ENCODE results near the gene ARCN1.

The ARCN1 gene

DNA sequence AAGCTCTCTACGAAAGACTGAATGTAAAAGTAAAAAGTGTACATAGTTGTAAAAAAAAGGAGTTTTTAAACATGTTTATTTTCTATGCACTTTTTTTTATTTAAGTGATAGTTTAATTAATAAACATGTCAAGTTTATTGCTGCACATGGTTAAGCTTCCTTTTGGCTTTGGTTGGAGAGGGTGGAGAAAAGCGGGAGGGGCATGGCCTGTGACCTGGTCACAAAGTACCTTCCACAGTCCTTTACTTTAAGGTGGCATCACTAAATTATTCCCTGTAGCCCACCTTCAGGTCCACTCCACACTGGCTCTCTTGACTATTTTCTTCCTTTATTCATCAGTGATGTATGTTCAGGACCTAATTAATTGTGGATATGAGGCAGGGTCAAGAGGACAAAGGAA, 45.5 kb upstream of the ARCN1 start:
- peaks cover 28 to 68% of the 10 kb centered on the region in 2 donors for H3K36me3 ChIP-seq (replicated peaks in 1 of 2; ENCODE audit: control insufficient read depth in 2 of 2, insufficient read depth in 2 of 2, low read length in 2 of 2)
- H2AFZ ChIP-seq (ENCODE audit: low read length) = no peak overlapping the region
- H2BK120ac ChIP-seq (ENCODE audit: low read depth, low read length) = no peak overlapping the region
- no peak overlapping the region for H3K4me2 ChIP-seq (ENCODE audit: insufficient read depth, low read length, poor library complexity, severe bottlenecking)
- H3K9me3 ChIP-seq (replicated peaks in 1 of 2; ENCODE audit: control insufficient read depth in 2 of 2, insufficient read depth in 1 of 2, low read depth in 1 of 2, low read length in 2 of 2) = peaks cover 0 to 1% of the 10 kb centered on the region in 2 donors
- H2AK5ac ChIP-seq (ENCODE audit: low read depth, low read length) = no peak overlapping the region
- no peak overlapping the region for H3K23ac ChIP-seq (ENCODE audit: low read depth, low read length, poor library complexity)
- no peak overlapping the region for H4K91ac ChIP-seq (ENCODE audit: low read depth, low read length, poor library complexity)
- H3K4ac ChIP-seq (ENCODE audit: low read length) = no peak overlapping the region
- no peak for DNase-seq (ENCODE audit: low spot score)
- no peak overlapping the region for H2BK12ac ChIP-seq (ENCODE audit: low read length)
- no peaks in the 10 kb centered on the region for H3K79me1 ChIP-seq (ENCODE audit: low read depth, low read length)
- no peak overlapping the region for H3K14ac ChIP-seq (ENCODE audit: low read length)
- H2BK15ac ChIP-seq (ENCODE audit: low read length) = no peak overlapping the region
- H3K27me3 ChIP-seq (ENCODE audit: control insufficient read depth in 3 of 3, insufficient read depth in 3 of 3, low read depth in 1 of 3, low read length in 3 of 3) = no peaks in the 10 kb centered on the region
- no CpG with 5 or more reads among the region's 2 CpGs for WGBS, 2 donors (ENCODE audit: extremely low coverage in 2 of 2, insufficient read length in 2 of 2, insufficient replicate concordance in 1 of 2)
- no peak overlapping the region for H2BK5ac ChIP-seq (ENCODE audit: low read length)
- no peak overlapping the region for H3K4me3 ChIP-seq (ENCODE audit: low read length in 2 of 2)
- no peak overlapping the region for H3K9ac ChIP-seq (ENCODE audit: low read depth, low read length, poor library complexity)
- H3K27ac ChIP-seq (replicated peaks; ENCODE audit: low read length) = no peak overlapping the region
- peaks cover 10 to 12% of the 10 kb centered on the region in 2 donors for H3K4me1 ChIP-seq (ENCODE audit: control insufficient read depth in 2 of 2, insufficient read depth in 1 of 2, low read depth in 1 of 2, low read length in 2 of 2)
- H3K18ac ChIP-seq (ENCODE audit: low read length) = no peak overlapping the region
- no peak overlapping the region for H4K8ac ChIP-seq (ENCODE audit: low read depth, low read length)

- H2BK15ac ChIP-seq (ENCODE audit: low read length) = no peak within 1 kb of the TSS
- H3K4ac ChIP-seq (ENCODE audit: low read length) = no peak within 1 kb of the TSS
- H2BK5ac ChIP-seq (ENCODE audit: low read length) = no peak within 1 kb of the TSS
- DNase-seq (ENCODE audit: low spot score) = no peak
- peaks cover 0 to 1% of the 10 kb centered on the region in 2 donors for H3K9me3 ChIP-seq (replicated peaks in 1 of 2; ENCODE audit: control insufficient read depth in 2 of 2, insufficient read depth in 1 of 2, low read depth in 1 of 2, low read length in 2 of 2)
- H2BK12ac ChIP-seq (ENCODE audit: low read length) = no peak within 1 kb of the TSS
- no peak within 1 kb of the TSS for H2AFZ ChIP-seq (ENCODE audit: low read length)
- no peak within 1 kb of the TSS for H2AK5ac ChIP-seq (ENCODE audit: low read depth, low read length)
- no peaks in the 10 kb centered on the region for H3K27me3 ChIP-seq (ENCODE audit: control insufficient read depth in 3 of 3, insufficient read depth in 3 of 3, low read depth in 1 of 3, low read length in 3 of 3)
- no peak within 1 kb of the TSS for H2BK120ac ChIP-seq (ENCODE audit: low read depth, low read length)
- H4K91ac ChIP-seq (ENCODE audit: low read depth, low read length, poor library complexity) = no peak within 1 kb of the TSS
- no peak within 1 kb of the TSS for H3K27ac ChIP-seq (replicated peaks; ENCODE audit: low read length)
- no peak within 1 kb of the TSS for H3K14ac ChIP-seq (ENCODE audit: low read length)
- no peak within 1 kb of the TSS for H3K9ac ChIP-seq (ENCODE audit: low read depth, low read length, poor library complexity)
- no peak within 1 kb of the TSS for H3K18ac ChIP-seq (ENCODE audit: low read length)
- H3K4me3 ChIP-seq (ENCODE audit: low read length in 2 of 2) = no peak within 1 kb of the TSS
- H3K79me1 ChIP-seq (ENCODE audit: low read depth, low read length) = peaks cover 3% of the 10 kb centered on the region
- peaks cover 10 to 16% of the 10 kb centered on the region in 2 donors for H3K4me1 ChIP-seq (ENCODE audit: control insufficient read depth in 2 of 2, insufficient read depth in 1 of 2, low read depth in 1 of 2, low read length in 2 of 2)
- H3K36me3 ChIP-seq (replicated peaks in 1 of 2; ENCODE audit: control insufficient read depth in 2 of 2, insufficient read depth in 2 of 2, low read length in 2 of 2) = peaks cover 24 to 64% of the 10 kb centered on the region in 2 donors
- no peak within 1 kb of the TSS for H3K23ac ChIP-seq (ENCODE audit: low read depth, low read length, poor library complexity)
- WGBS, 2 donors (ENCODE audit: extremely low coverage in 2 of 2, insufficient read length in 2 of 2, insufficient replicate concordance in 1 of 2) = no CpG with 5 or more reads among the region's 3 CpGs
- H4K8ac ChIP-seq (ENCODE audit: low read depth, low read length) = no peak within 1 kb of the TSS
- H3K4me2 ChIP-seq (ENCODE audit: insufficient read depth, low read length, poor library complexity, severe bottlenecking) = no peak within 1 kb of the TSS
Measured at GRCh38 chr11:118527109-118527508, 45.1 kb upstream of the ARCN1 start, which contains the start of gene TTC36. Gene TTC36 (plus strand): TSS chr11:118527474. CDS start chr11:118527495, 21 bp downstream.

DNA sequence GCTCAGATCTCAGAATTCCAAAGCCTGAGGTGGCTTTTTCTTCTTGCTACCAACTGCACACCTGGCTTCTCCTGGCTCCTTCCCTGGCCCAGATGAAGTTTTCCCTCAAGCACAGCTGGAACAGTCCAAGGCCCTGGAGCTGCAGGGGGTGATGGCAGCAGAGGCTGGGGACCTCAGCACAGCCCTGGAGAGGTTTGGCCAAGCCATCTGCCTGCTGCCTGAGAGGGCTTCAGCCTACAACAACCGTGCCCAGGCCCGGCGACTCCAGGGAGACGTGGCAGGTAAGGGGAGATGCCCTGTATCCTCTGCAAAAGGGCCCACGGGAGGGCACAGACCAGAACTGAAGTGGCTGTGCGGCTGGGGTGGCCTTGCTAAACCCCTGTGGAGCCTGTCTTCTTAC, 43.7 kb upstream of the ARCN1 start:
- Histone ChIP-seq H3K36me3 (replicated peaks in 1 of 2; ENCODE audit: control insufficient read depth in 2 of 2, insufficient read depth in 2 of 2, low read length in 2 of 2) (peaks cover 16 to 53% of the 10 kb centered on the region in 2 donors), H4K8ac (ENCODE audit: low read depth, low read length) (no peak overlapping the region), H3K4me3 (ENCODE audit: low read length in 2 of 2) (no peak overlapping the region), H4K91ac (ENCODE audit: low read depth, low read length, poor library complexity) (no peak overlapping the region), H3K18ac (ENCODE audit: low read length) (no peak overlapping the region), H3K27me3 (ENCODE audit: control insufficient read depth in 3 of 3, insufficient read depth in 3 of 3, low read depth in 1 of 3, low read length in 3 of 3) (no peaks in the 10 kb centered on the region), H3K4me2 (ENCODE audit: insufficient read depth, low read length, poor library complexity, severe bottlenecking) (no peak overlapping the region), H2AK5ac (ENCODE audit: low read depth, low read length) (no peak overlapping the region), H2BK12ac (ENCODE audit: low read length) (no peak overlapping the region), H3K9ac (ENCODE audit: low read depth, low read length, poor library complexity) (no peak overlapping the region), H3K14ac (ENCODE audit: low read length) (no peak overlapping the region), H3K4me1 (ENCODE audit: control insufficient read depth in 2 of 2, insufficient read depth in 1 of 2, low read depth in 1 of 2, low read length in 2 of 2) (peaks cover 10 to 16% of the 10 kb centered on the region in 2 donors), H2BK5ac (ENCODE audit: low read length) (no peak overlapping the region), H3K23ac (ENCODE audit: low read depth, low read length, poor library complexity) (no peak overlapping the region), H3K4ac (ENCODE audit: low read length) (no peak overlapping the region), H2BK15ac (ENCODE audit: low read length) (no peak overlapping the region), H2AFZ (ENCODE audit: low read length) (no peak overlapping the region), H3K9me3 (replicated peaks in 1 of 2; ENCODE audit: control insufficient read depth in 2 of 2, insufficient read depth in 1 of 2, low read depth in 1 of 2, low read length in 2 of 2) (no peaks in the 10 kb centered on the region), H3K79me1 (ENCODE audit: low read depth, low read length) (peaks cover 4% of the 10 kb centered on the region), H2BK120ac (ENCODE audit: low read depth, low read length) (no peak overlapping the region), H3K27ac (replicated peaks; ENCODE audit: low read length) (no peak overlapping the region)
- no peak for DNase-seq (ENCODE audit: low spot score)
- no CpG with 5 or more reads among the region's 6 CpGs for WGBS, 2 donors (ENCODE audit: extremely low coverage in 2 of 2, insufficient read length in 2 of 2, insufficient replicate concordance in 1 of 2)

GRCh38 chr11:118529584-118530175, 42.5 kb upstream of the ARCN1 start:
- Histone ChIP-seq H3K9ac (ENCODE audit: low read depth, low read length, poor library complexity) (no peak overlapping the region), H3K4me1 (ENCODE audit: control insufficient read depth in 2 of 2, insufficient read depth in 1 of 2, low read depth in 1 of 2, low read length in 2 of 2) (peaks cover 10 to 16% of the 10 kb centered on the region in 2 donors), H3K79me1 (ENCODE audit: low read depth, low read length) (peaks cover 4% of the 10 kb centered on the region), H3K36me3 (replicated peaks in 1 of 2; ENCODE audit: control insufficient read depth in 2 of 2, insufficient read depth in 2 of 2, low read length in 2 of 2) (peaks cover 11 to 45% of the 10 kb centered on the region in 2 donors), H3K23ac (ENCODE audit: low read depth, low read length, poor library complexity) (no peak overlapping the region), H2BK120ac (ENCODE audit: low read depth, low read length) (no peak overlapping the region), H3K4me3 (ENCODE audit: low read length in 2 of 2) (peak overlapping the region in 1 of 2 donors; percentile 83), H2AK5ac (ENCODE audit: low read depth, low read length) (no peak overlapping the region), H3K14ac (ENCODE audit: low read length) (no peak overlapping the region), H2BK15ac (ENCODE audit: low read length) (no peak overlapping the region), H3K27me3 (ENCODE audit: control insufficient read depth in 3 of 3, insufficient read depth in 3 of 3, low read depth in 1 of 3, low read length in 3 of 3) (no peaks in the 10 kb centered on the region), H4K91ac (ENCODE audit: low read depth, low read length, poor library complexity) (no peak overlapping the region), H3K4ac (ENCODE audit: low read length) (no peak overlapping the region), H3K9me3 (replicated peaks in 1 of 2; ENCODE audit: control insufficient read depth in 2 of 2, insufficient read depth in 1 of 2, low read depth in 1 of 2, low read length in 2 of 2) (no peaks in the 10 kb centered on the region), H2BK5ac (ENCODE audit: low read length) (no peak overlapping the region), H3K18ac (ENCODE audit: low read length) (no peak overlapping the region), H3K27ac (replicated peaks; ENCODE audit: low read length) (no peak overlapping the region), H2BK12ac (ENCODE audit: low read length) (no peak overlapping the region), H2AFZ (ENCODE audit: low read length) (peak overlapping the region; percentile 99), H4K8ac (ENCODE audit: low read depth, low read length) (no peak overlapping the region), H3K4me2 (ENCODE audit: insufficient read depth, low read length, poor library complexity, severe bottlenecking) (peak overlapping the region; percentile 78)
- DNase-seq (ENCODE audit: low spot score) = no peak
- WGBS, 2 donors (ENCODE audit: extremely low coverage in 2 of 2, insufficient read length in 2 of 2, insufficient replicate concordance in 1 of 2) = no CpG with 5 or more reads among the region's 5 CpGs

All from neuronal stem cell (in vitro differentiated cells).